Hypothalamus (tissue), 51 donors: ENCODE data around the gene PPP1R37.
"Not testable (repeated sequence)": the region's sequence is repeated elsewhere in the genome, so short reads cannot be mapped to it uniquely, and the experiment has no call there.

Experiments used
- DNase-seq, 51 donors: peaks; one replicate each; lab custom pipeline; 2025; lab: John Stamatoyannopoulos, UW

PPP1R37 gene

GRCh38 chr19:45112111-45112827, 19.3 kb downstream of the PPP1R37 start:
- no peak for DNase-seq

- no peak for DNase-seq
Measured at GRCh38 chr19:45113628-45114027, 20.6 kb downstream of the PPP1R37 start.

- DNase-seq: no peak
Measured at GRCh38 chr19:45114116-45114515, 21.1 kb downstream of the PPP1R37 start.

- no peak for DNase-seq
Measured at GRCh38 chr19:45115809-45116615, 23.0 kb downstream of the PPP1R37 start.

GRCh38 chr19:45117167-45117594, 24.2 kb downstream of the PPP1R37 start:
- no peak for DNase-seq

- DNase-seq: peak in 2 of 51 donors; percentile 18 to 25
Measured at GRCh38 chr19:45117671-45118070, 24.7 kb downstream of the PPP1R37 start.

GRCh38 chr19:45118106-45118505, 25.1 kb downstream of the PPP1R37 start:
- no peak for DNase-seq

GRCh38 chr19:45118591-45119355, 25.8 kb downstream of the PPP1R37 start:
- DNase-seq: not testable (repeated sequence)

- no peak for DNase-seq
Measured at GRCh38 chr19:45119582-45119981, 26.6 kb downstream of the PPP1R37 start.

- DNase-seq: no peak
Measured at GRCh38 chr19:45121827-45122345, 28.9 kb downstream of the PPP1R37 start.

- no peak for DNase-seq
Measured at GRCh38 chr19:45122832-45123231, 29.9 kb downstream of the PPP1R37 start.

- no peak for DNase-seq
Measured at GRCh38 chr19:45123440-45123850, 30.5 kb downstream of the PPP1R37 start.

- DNase-seq: no peak
Measured at GRCh38 chr19:45124021-45124420, 31.0 kb downstream of the PPP1R37 start.

GRCh38 chr19:45125360-45125759, 32.4 kb downstream of the PPP1R37 start:
- no peak for DNase-seq

GRCh38 chr19:45125975-45126493, 33.1 kb downstream of the PPP1R37 start:
- DNase-seq: peak in 23 of 51 donors; percentile 3 to 62 (median 21)

- no peak for DNase-seq
Measured at GRCh38 chr19:45126654-45127053, 33.7 kb downstream of the PPP1R37 start.

GRCh38 chr19:45128146-45128545, 35.2 kb downstream of the PPP1R37 start:
- no peak for DNase-seq

- no peak for DNase-seq
Measured at GRCh38 chr19:45128806-45129205, 35.8 kb downstream of the PPP1R37 start.

- DNase-seq: no peak
Measured at GRCh38 chr19:45130236-45130635, 37.3 kb downstream of the PPP1R37 start.

GRCh38 chr19:45130888-45131615, 38.1 kb downstream of the PPP1R37 start:
- DNase-seq: peak in 10 of 51 donors; percentile 3 to 73 (median 20)
